IPS-15b (cell line): ENCODE data around the gene ZSCAN12.
"Not testable (repeated sequence)": the region's sequence is repeated elsewhere in the genome, so short reads cannot be mapped to it uniquely, and the experiment has no call there.

Experiments used
- H3K27me3 ChIP-seq: one replicate; pipeline ENCODE4 v1.6.1; 2013; ENCODE audit warnings: low read length; ENCODE audit not compliant: control insufficient read depth, insufficient read depth
- H3K36me3 ChIP-seq: one replicate; pipeline ENCODE4 v1.6.1; 2013; ENCODE audit warnings: low read length; ENCODE audit not compliant: control insufficient read depth, insufficient read depth
- H3K4me1 ChIP-seq: one replicate; pipeline ENCODE4 v1.6.1; 2013; ENCODE audit warnings: mild to moderate bottlenecking, low read length; ENCODE audit not compliant: control insufficient read depth, insufficient read depth
- H3K4me3 ChIP-seq: one replicate; pipeline ENCODE4 v1.5.1; 2013; ENCODE audit warnings: low read depth, low read length
- H3K9ac ChIP-seq: one replicate; pipeline ENCODE4 v1.6.1; 2013; ENCODE audit warnings: low read depth, mild to moderate bottlenecking, low read length
- H3K9me3 ChIP-seq: one replicate; pipeline ENCODE4 v1.6.1; 2013; ENCODE audit warnings: mild to moderate bottlenecking, low read length; ENCODE audit not compliant: control insufficient read depth, insufficient read depth

Gene ZSCAN12

DNA sequence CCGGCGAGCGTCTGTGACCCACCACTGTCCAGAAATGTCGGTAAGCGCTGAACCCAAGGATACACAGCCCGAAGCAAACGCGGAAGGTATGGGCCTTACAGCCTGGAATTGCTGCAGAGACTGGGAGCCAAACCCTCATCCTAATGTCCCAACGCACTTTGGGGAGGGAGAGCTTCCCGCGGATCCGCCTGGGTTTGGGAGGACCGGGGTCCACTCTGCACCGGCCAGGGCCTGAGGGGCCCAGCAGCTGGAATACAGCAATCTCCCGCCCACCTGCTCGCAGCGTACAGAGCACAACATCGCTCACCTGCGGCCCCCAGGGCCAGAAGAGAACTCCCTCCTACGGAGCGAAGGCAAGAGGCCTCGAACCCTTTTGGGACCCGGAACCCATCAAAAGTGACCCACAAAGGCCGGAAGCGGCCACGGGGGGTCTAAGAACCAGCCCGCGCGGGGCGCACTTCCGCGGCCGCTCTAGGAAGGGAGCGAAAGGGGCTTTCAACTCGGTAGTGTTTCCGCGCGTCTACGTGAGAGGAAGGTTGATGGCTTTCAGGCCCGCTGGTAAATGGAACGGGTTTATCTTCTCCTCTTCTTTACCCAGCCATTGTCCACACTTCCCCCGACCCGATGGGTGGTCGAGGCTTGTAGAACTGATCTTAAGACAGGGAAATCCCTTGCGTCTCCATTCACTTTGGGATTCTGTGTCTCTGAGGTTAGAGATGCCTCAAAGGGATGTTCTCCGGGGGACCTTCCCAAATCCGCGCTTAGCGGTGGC, at the start of gene ZSCAN12:
ZSCAN12 (minus strand) TSS at position 398 of the 772 bp plus-strand sequence. CDS start 1,342 bp downstream, outside the sequence.
- peak within 1 kb of the TSS; percentile 84 for H3K9ac ChIP-seq
- peak within 1 kb of the TSS; percentile 92 for H3K4me3 ChIP-seq
- H3K36me3 ChIP-seq = no peaks in the 10 kb centered on the region
- H3K4me1 ChIP-seq = peaks cover 2% of the 10 kb centered on the region
- no peaks in the 10 kb centered on the region for H3K9me3 ChIP-seq
- peaks cover 32% of the 10 kb centered on the region for H3K27me3 ChIP-seq

DNA sequence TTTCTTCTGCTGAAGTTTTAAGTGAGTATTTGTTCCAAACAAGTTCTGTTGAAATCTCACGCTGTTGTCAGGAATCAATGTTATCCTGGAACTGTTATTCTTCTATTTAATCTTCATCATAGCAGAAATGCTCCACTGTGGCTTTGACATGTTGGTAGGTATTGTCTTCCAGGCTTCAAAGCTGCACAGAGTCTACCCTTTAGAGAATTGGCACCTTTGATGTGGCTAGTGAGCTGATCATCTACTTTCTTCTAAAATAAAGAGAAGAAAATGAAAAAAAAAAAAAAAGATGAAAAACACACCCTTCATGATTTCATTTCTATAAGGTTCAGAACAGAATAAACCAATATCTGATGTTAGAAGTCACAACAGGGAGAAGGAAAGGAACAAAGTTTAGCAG, 49.5 kb upstream of the ZSCAN12 start:
- H3K27me3 ChIP-seq = peaks cover 3% of the 10 kb centered on the region
- H3K36me3 ChIP-seq = no peaks in the 10 kb centered on the region
- H3K9me3 ChIP-seq = no peaks in the 10 kb centered on the region
- no peak overlapping the region for H3K9ac ChIP-seq
- H3K4me3 ChIP-seq = no peak overlapping the region
- no peaks in the 10 kb centered on the region for H3K4me1 ChIP-seq

DNA sequence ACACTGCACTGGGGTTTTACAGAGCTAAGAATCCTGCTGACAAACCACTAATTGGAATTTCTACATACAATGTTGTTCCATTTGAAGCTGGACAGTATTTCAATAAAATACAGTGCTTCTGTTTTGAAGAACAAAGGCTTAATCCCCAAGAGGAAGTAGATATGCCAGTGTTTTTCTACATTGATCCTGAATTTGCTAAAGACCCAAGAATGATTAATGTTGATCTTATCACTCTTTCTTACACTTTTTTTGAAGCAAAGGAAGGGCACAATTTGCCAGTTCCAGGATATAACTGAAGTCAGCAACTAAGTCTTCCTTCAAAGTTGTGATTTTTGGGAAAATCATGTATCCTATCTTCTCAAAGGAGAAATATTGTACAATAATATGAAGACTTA, 48.0 kb upstream of the ZSCAN12 start:
- H3K36me3 ChIP-seq, H3K9me3 ChIP-seq, H3K27me3 ChIP-seq, H3K4me1 ChIP-seq: not testable (repeated sequence)
- Histone ChIP-seq H3K9ac (peak overlapping the region; percentile 75), H3K4me3 (peak overlapping the region; percentile 76)

DNA sequence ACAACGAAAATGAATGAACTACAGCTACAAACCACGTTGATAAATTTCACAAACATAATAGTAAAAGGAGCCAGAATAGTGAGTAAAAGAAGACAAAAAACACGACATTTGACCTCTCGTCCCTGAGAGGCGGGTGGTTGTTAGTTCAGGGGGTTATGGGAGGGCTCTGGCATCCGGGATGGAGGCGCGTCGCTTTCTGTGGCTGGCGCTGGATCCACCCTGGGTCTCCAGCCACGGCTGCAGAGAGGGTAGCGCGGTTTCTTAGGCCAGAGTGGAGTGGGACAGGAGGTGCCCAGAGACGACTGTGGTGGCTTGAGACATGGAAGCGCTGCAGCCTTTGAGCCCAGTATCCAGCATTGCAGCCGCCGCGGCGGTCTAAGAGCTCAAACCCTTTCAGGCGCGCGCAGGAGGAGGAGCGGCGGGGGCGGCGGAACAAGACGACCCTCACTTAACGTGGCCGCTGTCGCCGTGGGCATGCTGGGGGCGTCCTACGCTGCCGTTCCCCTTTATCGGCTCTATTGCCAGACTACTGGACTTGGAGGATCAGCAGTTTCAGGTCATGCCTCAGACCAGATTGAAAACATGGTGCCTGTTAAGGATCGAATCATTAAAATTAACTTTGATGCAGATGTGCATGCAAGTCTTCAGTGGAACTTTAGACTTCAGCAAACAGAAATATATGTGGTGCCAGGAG, 47.4 kb upstream of the ZSCAN12 start:
- Histone ChIP-seq H3K27me3 (no peaks in the 10 kb centered on the region), H3K9ac (peak overlapping the region; percentile 75), H3K4me3 (peak overlapping the region; percentile 76), H3K36me3 (no peaks in the 10 kb centered on the region), H3K4me1 (no peaks in the 10 kb centered on the region), H3K9me3 (no peaks in the 10 kb centered on the region)

DNA sequence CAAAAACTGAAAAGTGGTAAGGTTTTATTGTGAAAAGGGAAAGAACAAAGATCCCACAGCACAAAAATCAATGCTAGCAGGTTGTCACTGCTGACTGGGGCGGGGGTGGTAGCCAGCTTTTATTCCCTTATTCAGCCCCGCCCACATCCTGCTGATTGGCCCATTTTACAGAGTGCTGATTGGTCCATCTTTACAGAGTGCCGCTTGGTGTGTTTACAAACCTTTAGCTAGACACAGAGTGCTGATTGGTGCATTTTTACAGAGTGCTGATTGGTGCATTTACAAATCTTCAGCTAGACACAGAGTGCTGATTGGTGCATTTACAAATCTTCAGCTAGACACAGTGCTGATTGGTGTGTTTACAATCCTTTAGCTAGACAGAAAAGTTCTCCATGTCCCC, 45.2 kb upstream of the ZSCAN12 start:
- not testable (repeated sequence) for H3K4me3 ChIP-seq, H3K27me3 ChIP-seq, H3K36me3 ChIP-seq, H3K9me3 ChIP-seq, H3K9ac ChIP-seq, H3K4me1 ChIP-seq

DNA sequence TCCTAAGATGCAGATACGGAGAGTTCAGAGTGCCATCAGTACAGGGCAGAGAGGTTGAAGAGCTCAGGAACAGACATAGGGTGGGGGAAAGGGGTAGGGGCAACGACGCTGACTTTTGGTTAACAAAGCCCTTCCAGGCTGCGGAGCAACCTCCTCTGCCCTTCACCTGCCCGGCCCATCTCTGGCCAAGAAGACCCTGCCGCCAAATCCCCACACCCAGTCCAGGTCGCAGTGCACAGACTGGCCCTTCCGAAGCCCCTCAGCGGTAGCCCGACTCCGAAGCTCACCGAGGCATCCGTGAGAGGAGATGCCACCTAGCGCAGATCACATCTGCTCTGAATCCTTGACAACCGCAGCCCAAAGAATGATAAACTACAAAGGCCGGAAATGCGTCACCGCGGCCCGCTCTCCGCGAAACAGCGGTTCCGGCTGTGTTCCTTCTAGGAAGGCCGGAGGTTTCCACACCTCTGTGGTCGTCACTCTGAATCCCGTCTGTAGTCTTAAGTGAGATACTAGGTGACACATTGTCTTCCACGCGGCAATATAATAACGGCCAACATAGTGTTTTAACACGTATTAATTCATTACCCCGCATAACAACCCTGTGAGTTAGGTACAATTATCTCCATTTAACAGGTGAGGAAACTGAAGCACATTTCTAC, 43.7 kb upstream of the ZSCAN12 start, which contains the start of gene ZSCAN23:
ZSCAN23 (minus strand) TSS at position 380 of the 662 bp plus-strand sequence. CDS start 7,225 bp downstream, outside the sequence.
- H3K4me1 ChIP-seq = no peaks in the 10 kb centered on the region
- H3K9ac ChIP-seq = peak within 1 kb of the TSS; percentile 80
- H3K36me3 ChIP-seq = no peaks in the 10 kb centered on the region
- no peaks in the 10 kb centered on the region for H3K9me3 ChIP-seq
- H3K27me3 ChIP-seq = no peaks in the 10 kb centered on the region
- peak within 1 kb of the TSS; percentile 89 for H3K4me3 ChIP-seq

DNA sequence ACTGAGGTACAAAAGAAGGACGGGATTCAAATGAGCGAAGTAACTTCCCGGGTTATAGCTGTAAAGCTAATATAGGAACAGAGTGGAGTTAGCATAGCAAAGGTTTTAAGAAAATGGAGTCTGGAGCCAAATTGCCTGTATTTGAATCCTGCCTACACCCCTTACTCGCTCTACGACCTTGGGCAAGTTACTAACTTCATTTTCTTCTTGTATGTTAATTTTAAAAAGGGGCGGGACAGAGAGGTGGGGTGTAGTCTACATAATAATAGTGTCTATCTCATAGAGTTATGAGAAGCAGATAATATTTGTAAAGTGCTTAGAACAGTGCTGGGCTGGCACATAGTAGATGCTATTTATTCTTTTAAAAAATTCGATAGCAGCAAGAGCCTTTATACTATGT, 43.0 kb upstream of the ZSCAN12 start:
- no peaks in the 10 kb centered on the region for H3K36me3 ChIP-seq

DNA sequence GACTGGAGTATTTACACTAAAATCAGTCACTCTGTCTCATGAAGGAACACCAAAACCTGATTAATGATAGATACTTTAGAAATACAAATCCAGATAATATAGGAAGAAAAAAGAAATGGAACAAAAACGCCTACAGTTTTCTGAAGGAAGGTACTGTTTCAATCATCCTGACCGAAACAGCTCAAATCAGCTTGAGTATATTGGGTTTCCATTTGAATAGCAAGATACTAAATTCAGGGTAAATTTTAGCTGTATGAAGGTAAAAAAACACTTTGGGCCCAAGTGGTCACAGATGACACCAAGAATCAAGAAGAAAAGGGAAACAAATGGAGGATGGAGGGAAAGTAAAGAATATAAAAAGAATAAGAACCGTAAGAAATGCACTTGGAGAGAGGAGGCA, 36.9 kb upstream of the ZSCAN12 start:
- no peaks in the 10 kb centered on the region for H3K4me1 ChIP-seq
- peaks cover 2% of the 10 kb centered on the region for H3K36me3 ChIP-seq
- H3K27me3 ChIP-seq = no peaks in the 10 kb centered on the region
- no peak overlapping the region for H3K4me3 ChIP-seq
- no peak overlapping the region for H3K9ac ChIP-seq
- H3K9me3 ChIP-seq = no peaks in the 10 kb centered on the region

More for the DNA sequence above, 43.0 kb upstream of the ZSCAN12 start:
- Histone ChIP-seq H3K9me3 (no peaks in the 10 kb centered on the region), H3K4me3 (peak overlapping the region; percentile 89), H3K27me3 (no peaks in the 10 kb centered on the region), H3K9ac (peak overlapping the region; percentile 80), H3K4me1 (no peaks in the 10 kb centered on the region)

DNA sequence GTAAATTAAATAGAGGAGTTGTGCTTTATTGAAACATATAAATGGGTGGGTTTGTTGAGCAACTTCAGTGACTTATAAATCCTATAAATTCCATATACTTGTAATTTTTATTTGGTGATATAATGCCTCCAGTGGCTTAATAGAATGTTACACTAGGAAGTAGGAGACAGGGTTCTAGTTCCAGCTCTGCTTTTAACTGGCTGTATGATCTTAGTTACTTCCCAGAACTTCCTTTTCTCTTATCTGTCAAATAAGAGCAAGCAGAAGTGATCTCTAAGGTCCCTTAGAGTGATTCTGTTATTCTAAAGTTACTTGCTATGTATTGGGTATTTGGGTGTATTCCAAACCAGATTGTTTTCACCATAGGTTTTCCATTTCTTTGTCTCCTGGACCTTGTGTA, 33.6 kb upstream of the ZSCAN12 start:
- H3K36me3 ChIP-seq = peaks cover 2% of the 10 kb centered on the region
- H3K4me1 ChIP-seq = no peaks in the 10 kb centered on the region
- H3K4me3 ChIP-seq = no peak overlapping the region
- no peaks in the 10 kb centered on the region for H3K9me3 ChIP-seq
- no peak overlapping the region for H3K9ac ChIP-seq
- no peaks in the 10 kb centered on the region for H3K27me3 ChIP-seq

DNA sequence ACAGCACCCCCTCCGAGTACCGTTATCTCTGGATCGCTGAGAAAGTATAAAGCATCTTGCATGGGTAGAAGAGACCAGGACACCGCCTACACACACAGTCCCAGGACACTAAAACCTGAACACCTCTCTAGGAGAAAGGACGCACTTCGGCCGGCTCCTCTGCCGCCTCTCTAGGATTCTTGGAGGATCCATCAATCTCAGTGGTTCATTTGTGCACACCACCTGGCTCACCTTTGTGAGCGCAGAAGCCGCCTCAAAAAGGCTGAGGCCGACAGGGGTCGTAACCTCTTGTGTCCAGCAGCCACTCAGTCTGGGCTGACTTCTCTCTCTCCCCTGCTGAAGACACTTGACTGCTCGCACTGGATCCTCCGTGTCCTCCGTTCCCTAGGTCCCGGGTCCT, 30.2 kb upstream of the ZSCAN12 start:
- H3K4me1 ChIP-seq = no peaks in the 10 kb centered on the region

DNA sequence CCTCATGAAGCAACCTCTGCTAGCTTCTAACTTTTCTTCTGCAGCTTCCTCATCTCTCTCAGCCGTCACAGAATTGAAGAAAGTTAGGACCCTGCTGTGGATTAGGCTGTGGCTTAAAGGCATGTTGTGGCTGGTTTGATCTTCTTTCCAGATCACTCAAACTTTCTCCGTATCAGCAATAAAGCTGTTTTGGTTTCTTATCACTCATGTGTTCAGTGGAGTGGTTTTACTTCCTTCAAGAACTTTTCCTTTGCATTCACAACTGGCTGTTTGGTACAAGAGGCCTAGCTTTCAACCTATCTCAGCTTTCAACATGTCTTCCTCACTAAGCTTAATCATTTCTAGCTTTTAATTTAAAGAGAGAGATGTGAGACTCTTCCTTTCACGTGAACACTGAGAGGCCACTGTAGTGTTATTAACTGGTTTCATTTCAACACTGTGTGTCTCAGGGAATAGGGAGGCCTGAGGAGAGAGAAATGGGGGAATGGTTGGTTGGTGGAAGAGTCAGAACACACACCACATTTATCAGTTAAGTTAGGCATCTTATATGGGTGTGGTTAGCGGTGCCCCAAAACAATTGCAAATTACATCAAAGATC, 26.5 kb upstream of the ZSCAN12 start:
- Histone ChIP-seq H3K9ac (no peak overlapping the region), H3K4me3 (no peak overlapping the region), H3K4me1 (no peaks in the 10 kb centered on the region), H3K36me3 (no peaks in the 10 kb centered on the region), H3K9me3 (no peaks in the 10 kb centered on the region), H3K27me3 (no peaks in the 10 kb centered on the region)

More for the DNA sequence above, 30.2 kb upstream of the ZSCAN12 start:
- no peaks in the 10 kb centered on the region for H3K36me3 ChIP-seq
- no peaks in the 10 kb centered on the region for H3K27me3 ChIP-seq
- H3K4me3 ChIP-seq = no peak overlapping the region
- H3K9me3 ChIP-seq = no peaks in the 10 kb centered on the region
- no peak overlapping the region for H3K9ac ChIP-seq
